GM10266 (cell line): ENCODE results near the gene YIF1B.

Experiments
- DNase-seq: peaks from one replicate; pipeline ENCODE4 v3.0.0; 2012; ENCODE audit errors: extremely low spot score
- TF ChIP-seq, protein P1 (sequence below): IDR thresholded peaks from 2 replicates; pipeline ENCODE4 v1.5.1; 2012; ENCODE audit warnings: mild to moderate bottlenecking, low read depth; ENCODE audit not compliant: control insufficient read depth, insufficient read depth; ENCODE audit errors: missing control alignments

Gene YIF1B

DNA sequence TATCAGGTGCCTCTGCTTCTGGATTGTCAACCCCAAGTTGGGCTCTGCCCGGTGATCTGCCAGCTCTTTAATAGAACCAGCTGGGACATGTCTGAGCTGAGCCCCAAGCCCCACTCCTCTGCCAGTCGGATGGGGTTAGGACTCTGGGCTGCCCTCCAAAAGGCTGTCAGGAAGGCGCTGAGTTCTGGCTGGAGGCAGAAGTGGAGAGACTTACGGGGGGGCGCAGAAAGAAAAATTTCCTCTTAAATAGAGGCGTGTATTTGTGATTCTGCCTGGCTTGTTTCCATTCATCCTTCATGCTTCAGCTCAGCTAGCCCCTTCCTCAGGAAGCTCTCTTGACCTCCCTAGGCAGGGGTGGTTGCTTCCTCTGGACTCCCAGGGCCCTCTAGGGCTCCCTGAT is 2.9 kb upstream of the YIF1B start:
- TF ChIP-seq, protein P1, sequence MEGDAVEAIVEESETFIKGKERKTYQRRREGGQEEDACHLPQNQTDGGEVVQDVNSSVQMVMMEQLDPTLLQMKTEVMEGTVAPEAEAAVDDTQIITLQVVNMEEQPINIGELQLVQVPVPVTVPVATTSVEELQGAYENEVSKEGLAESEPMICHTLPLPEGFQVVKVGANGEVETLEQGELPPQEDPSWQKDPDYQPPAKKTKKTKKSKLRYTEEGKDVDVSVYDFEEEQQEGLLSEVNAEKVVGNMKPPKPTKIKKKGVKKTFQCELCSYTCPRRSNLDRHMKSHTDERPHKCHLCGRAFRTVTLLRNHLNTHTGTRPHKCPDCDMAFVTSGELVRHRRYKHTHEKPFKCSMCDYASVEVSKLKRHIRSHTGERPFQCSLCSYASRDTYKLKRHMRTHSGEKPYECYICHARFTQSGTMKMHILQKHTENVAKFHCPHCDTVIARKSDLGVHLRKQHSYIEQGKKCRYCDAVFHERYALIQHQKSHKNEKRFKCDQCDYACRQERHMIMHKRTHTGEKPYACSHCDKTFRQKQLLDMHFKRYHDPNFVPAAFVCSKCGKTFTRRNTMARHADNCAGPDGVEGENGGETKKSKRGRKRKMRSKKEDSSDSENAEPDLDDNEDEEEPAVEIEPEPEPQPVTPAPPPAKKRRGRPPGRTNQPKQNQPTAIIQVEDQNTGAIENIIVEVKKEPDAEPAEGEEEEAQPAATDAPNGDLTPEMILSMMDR = no peak
- no peak for DNase-seq

DNA sequence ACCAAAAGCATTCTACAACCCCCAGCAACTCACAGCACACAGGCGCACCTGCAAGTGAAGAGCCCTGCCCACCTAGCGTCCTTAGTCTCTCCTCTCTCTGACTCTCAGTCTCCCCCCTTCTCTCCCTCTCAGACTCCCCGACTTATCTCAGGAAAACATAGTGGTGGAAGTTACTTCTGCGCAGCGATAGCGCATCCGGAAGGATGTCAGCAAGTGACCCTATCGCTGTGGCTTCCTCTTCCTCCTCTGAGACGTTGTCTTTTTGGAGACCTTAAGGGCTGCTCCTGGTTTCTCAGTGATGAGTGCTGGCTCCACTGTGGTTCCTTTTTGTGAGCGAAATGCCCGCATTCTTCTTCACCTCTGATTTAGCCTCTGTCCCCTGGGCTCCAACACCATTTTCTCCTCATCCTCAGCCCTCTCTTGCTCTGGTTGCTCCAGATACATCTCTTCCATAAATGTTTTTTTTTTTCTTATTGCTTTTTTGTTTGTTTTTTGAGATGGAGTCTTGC is 1.4 kb upstream of the YIF1B start:
- TF ChIP-seq, protein P1 = no peak
- DNase-seq = no peak

DNA sequence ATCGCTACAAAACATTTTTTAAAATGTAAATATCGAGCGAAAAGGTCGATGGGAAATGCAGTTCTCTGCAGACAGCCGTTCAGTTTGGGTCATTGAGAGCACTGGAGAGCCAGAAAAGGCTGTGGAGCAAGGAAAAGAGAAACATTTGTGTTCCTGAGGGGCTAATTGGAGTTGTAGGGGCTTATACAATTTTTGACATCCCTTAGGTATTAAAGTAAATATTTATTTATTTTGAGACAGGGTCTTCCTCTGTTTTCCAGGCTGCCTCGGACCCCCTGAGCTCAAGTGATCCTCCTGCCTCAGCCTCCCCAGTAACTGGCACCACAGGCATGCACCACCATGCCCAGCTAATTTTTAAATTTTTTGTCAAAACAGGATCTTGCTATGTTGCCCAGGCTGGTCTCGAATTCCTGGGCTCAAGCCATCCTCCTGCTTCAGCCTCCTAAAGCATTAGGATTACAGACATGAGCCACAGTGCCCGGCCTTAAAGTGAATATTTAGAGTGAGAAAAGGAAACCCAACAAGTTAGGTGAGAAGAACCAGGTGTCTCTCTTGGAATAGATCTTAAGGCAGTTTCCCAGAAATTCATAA is 825 bp upstream of the YIF1B start:
- DNase-seq = no peak
- TF ChIP-seq, protein P1 = no peak

DNA sequence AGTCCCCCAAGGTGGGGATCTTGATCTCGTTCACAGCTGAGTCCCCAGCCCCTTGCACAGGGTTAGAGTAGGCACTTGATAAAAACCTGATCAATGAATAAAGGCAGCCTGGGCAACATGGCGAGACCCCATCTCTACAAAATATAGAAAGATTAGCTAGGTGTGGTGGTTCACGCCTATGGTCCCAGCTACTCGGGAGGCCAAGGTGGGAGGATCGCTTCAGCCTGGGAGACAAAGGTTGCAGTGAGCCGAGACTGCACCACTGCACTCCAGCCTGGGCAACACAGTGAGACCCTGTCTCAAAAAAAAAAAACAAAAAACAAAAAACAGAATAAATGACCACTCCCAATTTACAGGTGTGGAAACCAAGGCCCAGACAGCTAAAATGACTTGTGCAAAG is 4.8 kb downstream of the YIF1B start:
- DNase-seq = no peak
- TF ChIP-seq, protein P1 = no peak

GRCh38 chr19:38310279-38310670 is 5.5 kb downstream of the YIF1B start:
- TF ChIP-seq, protein P1 = no peak
- no peak for DNase-seq

GRCh38 chr19:38309615-38310278 is 6.0 kb downstream of the YIF1B start:
- TF ChIP-seq, protein P1 = no peak
- no peak for DNase-seq

DNA sequence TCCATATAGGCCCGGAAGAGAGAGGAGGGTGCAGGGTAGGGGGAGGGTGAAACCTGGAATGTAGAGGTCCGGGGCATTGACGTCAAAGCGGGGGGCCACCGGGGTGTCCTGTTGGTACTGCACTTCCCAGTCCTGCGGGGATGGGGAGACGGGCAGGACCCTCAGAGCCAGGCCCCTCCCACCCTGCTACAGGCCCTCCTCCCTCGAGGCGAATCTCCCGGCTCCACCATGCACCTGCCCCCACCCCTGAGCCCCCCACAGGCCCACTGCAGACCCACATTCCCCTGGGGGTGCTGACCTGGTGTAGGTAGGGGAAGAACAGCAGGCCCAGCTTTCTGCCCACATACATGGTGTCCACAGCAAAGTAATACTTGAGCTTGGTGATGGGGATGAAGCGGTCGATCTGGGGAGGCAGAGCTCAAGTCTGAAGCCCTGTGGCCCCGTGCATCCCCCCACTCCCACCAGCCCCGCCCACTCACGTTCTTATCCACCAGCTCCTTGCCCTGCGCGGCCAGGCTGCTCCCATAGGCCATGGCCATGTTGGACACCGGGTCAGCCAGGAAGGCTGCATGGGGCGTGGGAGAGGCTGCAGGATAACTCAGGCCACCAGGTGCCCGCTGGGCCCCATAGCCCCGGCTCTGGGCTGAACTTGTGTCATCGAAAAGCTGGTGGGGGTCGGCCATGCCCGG is 6.7 kb downstream of the YIF1B start:
- TF ChIP-seq, protein P1 = no peak
- DNase-seq = no peak
